ENCODE measurements around the gene IGF2BP2.

GRCh38 chr3:185788292-185788691 is 36.5 kb downstream of the IGF2BP2 start:
- TF ChIP-seq, protein P1, sequence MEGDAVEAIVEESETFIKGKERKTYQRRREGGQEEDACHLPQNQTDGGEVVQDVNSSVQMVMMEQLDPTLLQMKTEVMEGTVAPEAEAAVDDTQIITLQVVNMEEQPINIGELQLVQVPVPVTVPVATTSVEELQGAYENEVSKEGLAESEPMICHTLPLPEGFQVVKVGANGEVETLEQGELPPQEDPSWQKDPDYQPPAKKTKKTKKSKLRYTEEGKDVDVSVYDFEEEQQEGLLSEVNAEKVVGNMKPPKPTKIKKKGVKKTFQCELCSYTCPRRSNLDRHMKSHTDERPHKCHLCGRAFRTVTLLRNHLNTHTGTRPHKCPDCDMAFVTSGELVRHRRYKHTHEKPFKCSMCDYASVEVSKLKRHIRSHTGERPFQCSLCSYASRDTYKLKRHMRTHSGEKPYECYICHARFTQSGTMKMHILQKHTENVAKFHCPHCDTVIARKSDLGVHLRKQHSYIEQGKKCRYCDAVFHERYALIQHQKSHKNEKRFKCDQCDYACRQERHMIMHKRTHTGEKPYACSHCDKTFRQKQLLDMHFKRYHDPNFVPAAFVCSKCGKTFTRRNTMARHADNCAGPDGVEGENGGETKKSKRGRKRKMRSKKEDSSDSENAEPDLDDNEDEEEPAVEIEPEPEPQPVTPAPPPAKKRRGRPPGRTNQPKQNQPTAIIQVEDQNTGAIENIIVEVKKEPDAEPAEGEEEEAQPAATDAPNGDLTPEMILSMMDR (IDR thresholded peaks at IDR 0.05; ENCODE audit: low read depth, low read length) = no peak
- no peak for TF ChIP-seq MAX (IDR thresholded peaks at IDR 0.05; ENCODE audit: low read depth, low read length)
- no peak for TF ChIP-seq POLR2A (IDR thresholded peaks at IDR 0.05; ENCODE audit: extremely low read depth, insufficient read length)
